SK-N-SH (cell line): ENCODE results near the gene LY6G6D. TPM values are rescaled to one million over a fixed set of nuclear protein-coding genes. Genes with fewer than 3 reads are reported as not detected.

Experiments used
- CTCF ChIA-PET: fragments of 300-600, 350-600 bp; formaldehyde crosslinking; extraction: SDS; loops from one replicate; lab custom pipeline; 2021; lab: Yijun Ruan, JAX
- POLR2A ChIA-PET: fragments of 350-600 bp; sonication (Branson Sonifier 250); formaldehyde crosslinking; extraction: SDS; loops from one replicate; lab custom pipeline; 2020; ENCODE audit warnings: antibody characterized with exemption, inconsistent platforms; lab: Yijun Ruan, JAX
- DNase-seq: peaks from one replicate; pipeline ENCODE4 v3.0.0; 2012
- H2AFZ ChIP-seq: fragments of 200-600 bp; sonication (generic); 2 replicates; pipeline ENCODE4 v1.8.1; 2016; ENCODE audit warnings: antibody characterized with exemption, mild to moderate bottlenecking, low read depth
- H3F3A ChIP-seq: fragments of 200-600 bp; sonication (generic); replicated peaks from 2 replicates; pipeline ENCODE3; 2016; ENCODE audit warnings: antibody characterized with exemption, mild to moderate bottlenecking; ENCODE audit not compliant: insufficient read depth
- H3K27ac ChIP-seq, 2 experiments: fragments of 200-500 bp in 1 of 2; fragments of 200-600 bp in 1 of 2; sonication (Bioruptor generic) in 1 of 2; sonication (generic), shearing (Covaris generic) in 1 of 2; 2 replicates each; pipeline versions ENCODE4 v1.5.1 to v1.6.1; 2014 to 2016; ENCODE audit warnings: low read depth in 2 of 2, inconsistent platforms in 1 of 2, low read length in 1 of 2, mild to moderate bottlenecking in 1 of 2, mixed read lengths in 1 of 2
- H3K27me3 ChIP-seq: fragments of 200-600 bp; sonication (generic), shearing (Covaris generic); 2 replicates; pipeline ENCODE4 v1.6.1; 2016; ENCODE audit warnings: mixed run types; ENCODE audit not compliant: insufficient read depth
- H3K36me3 ChIP-seq, 2 experiments: fragments of 200-500 bp in 1 of 2; fragments of 200-600 bp in 1 of 2; sonication (Bioruptor generic) in 1 of 2; sonication (generic) in 1 of 2; replicated peaks in 1 of 2; 2 replicates each; pipeline versions ENCODE3 to v1.5.1; 2014 to 2016; ENCODE audit warnings: low read length in 1 of 2, mild to moderate bottlenecking in 1 of 2; ENCODE audit not compliant: insufficient read depth in 2 of 2, control insufficient read depth in 1 of 2
- H3K4me1 ChIP-seq, 2 experiments: fragments of 200-500 bp in 1 of 2; fragments of 200-600 bp in 1 of 2; sonication (Bioruptor generic) in 1 of 2; sonication (generic), shearing (Covaris generic) in 1 of 2; 2 replicates each; pipeline versions ENCODE4 v1.5.1 to v1.6.1; 2014 to 2016; ENCODE audit warnings: low read depth in 1 of 2, low read length in 1 of 2, mixed run types in 1 of 2; ENCODE audit not compliant: insufficient read depth in 2 of 2, control insufficient read depth in 1 of 2
- H3K4me2 ChIP-seq: fragments of 200-600 bp; sonication (generic), shearing (Covaris generic); 2 replicates; pipeline ENCODE4 v1.6.1; 2017; ENCODE audit warnings: mixed run types
- H3K4me3 ChIP-seq, 2 experiments: fragments of 200-500 bp in 1 of 2; fragments of 200-600 bp in 1 of 2; sonication (Bioruptor generic) in 1 of 2; sonication (generic), shearing (Covaris generic) in 1 of 2; 2 replicates each; pipeline versions ENCODE4 v1.5.1 to v1.8.1; 2014 to 2016; ENCODE audit warnings: low read depth in 2 of 2, inconsistent platforms in 1 of 2, low read length in 1 of 2, mild to moderate bottlenecking in 1 of 2, mixed read lengths in 1 of 2, moderate library complexity in 1 of 2
- H3K79me2 ChIP-seq: fragments of 200-600 bp; sonication (generic); 2 replicates; pipeline ENCODE4 v1.8.1; 2017; ENCODE audit warnings: mild to moderate bottlenecking; ENCODE audit not compliant: insufficient read depth
- H3K9ac ChIP-seq: fragments of 200-600 bp; sonication (generic); 2 replicates; pipeline ENCODE4 v1.6.1; 2017; ENCODE audit warnings: mixed run types
- H3K9me2 ChIP-seq: fragments of 200-600 bp; sonication (generic); 2 replicates; pipeline ENCODE4 v1.6.1; 2017; ENCODE audit warnings: mixed run types
- H3K9me3 ChIP-seq: fragments of 200-600 bp; sonication (generic); 2 replicates; pipeline ENCODE4 v1.6.1; 2017; ENCODE audit warnings: mixed run types, mild to moderate bottlenecking, moderate library complexity
- H4K20me1 ChIP-seq: fragments of 200-600 bp; sonication (generic); 2 replicates; pipeline ENCODE4 v1.6.1; 2017; ENCODE audit warnings: mild to moderate bottlenecking, mixed run types; ENCODE audit not compliant: insufficient read depth
- CHD2 ChIP-seq: fragments of 150-350 bp; IDR thresholded peaks from 2 replicates; pipeline ENCODE4 v1.6.1; 2018; ENCODE audit warnings: low read length; ENCODE audit not compliant: partially characterized antibody
- EP300 ChIP-seq, 2 experiments: IDR thresholded peaks; 2 replicates each; pipeline versions ENCODE4 v1.4.0 to v1.6.1; 2012; ENCODE audit warnings: borderline replicate concordance in 1 of 2, low read depth in 1 of 2, low read length in 1 of 2
- EZH2phosphoT487 ChIP-seq: fragments of 200-600 bp; sonication (generic); IDR thresholded peaks from 2 replicates; pipeline ENCODE4 v1.6.1; 2017; ENCODE audit warnings: low read depth, mixed run types, mild to moderate bottlenecking, antibody characterized with exemption, moderate library complexity, borderline replicate concordance
- FOXJ3 ChIP-seq: sonication (generic); formaldehyde crosslinking; IDR thresholded peaks from 2 replicates; pipeline ENCODE4 v1.5.1; 2020; ENCODE audit warnings: mild to moderate bottlenecking, missing genetic modification reagents
- MEF2A ChIP-seq: IDR thresholded peaks from 2 replicates; pipeline ENCODE4 v1.4.0; 2012; ENCODE audit warnings: low read depth, borderline replicate concordance
- NRF1 ChIP-seq: IDR thresholded peaks from 2 replicates; pipeline ENCODE4 v1.6.1; 2012; ENCODE audit warnings: low read depth, mild to moderate bottlenecking, low read length
- POLR2AphosphoS5 ChIP-seq: IDR thresholded peaks from 2 replicates; pipeline ENCODE4 v1.6.1; 2012; ENCODE audit warnings: low read depth, low read length
- RFX5 ChIP-seq: IDR thresholded peaks from 2 replicates; pipeline ENCODE4 v1.6.1; 2012; ENCODE audit warnings: mild to moderate bottlenecking, improper control_type of control experiment, low read length
- SMC3 ChIP-seq: IDR thresholded peaks from 2 replicates; pipeline ENCODE4 v1.6.1; 2012; ENCODE audit warnings: low read depth, low read length, improper control_type of control experiment
- TAF1 ChIP-seq: IDR thresholded peaks from 2 replicates; pipeline ENCODE4 v1.6.1; 2012; ENCODE audit warnings: low read depth, mild to moderate bottlenecking, low read length, moderate library complexity, borderline replicate concordance
- TEAD4 ChIP-seq: IDR thresholded peaks from 2 replicates; pipeline ENCODE4 v1.4.0; 2012; ENCODE audit warnings: mild to moderate bottlenecking, borderline replicate concordance; ENCODE audit not compliant: insufficient read depth
- YY1 ChIP-seq: IDR thresholded peaks from 2 replicates; pipeline ENCODE4 v1.4.0; 2012; ENCODE audit warnings: low read depth, mild to moderate bottlenecking
- WGBS: methylation state at CpG from one replicate; pipeline ENCODE4 v1.1.6; 2017; ENCODE audit warnings: low lambda C conversion rate; 5-methylcytosine and 5-hydroxymethylcytosine counted together
- polyA plus RNA-seq, 3 experiments: library from polyadenylated mRNA; depleted of rRNA; stranded (reverse); fragments of >200 nt; gene quantifications; 2 replicates each; pipeline ENCODE4 v1.2.3, GENCODE V29; 2012
- TF ChIP-seq, protein P1 (sequence below): fragments of 150-350 bp; IDR thresholded peaks from 2 replicates; pipeline ENCODE4 v1.6.1; 2016; ENCODE audit warnings: mild to moderate bottlenecking, low read depth, low read length
- TF ChIP-seq, protein P2 (sequence below): fragments of 150-350 bp; IDR thresholded peaks from 2 replicates; pipeline ENCODE4 v1.6.1; 2017; ENCODE audit warnings: antibody characterized with exemption, low read length, low read depth, borderline replicate concordance
- TF ChIP-seq, protein P3 (sequence below): IDR thresholded peaks from 2 replicates; pipeline ENCODE4 v1.4.0; 2012; ENCODE audit warnings: low read depth, borderline replicate concordance
- TF ChIP-seq, protein P4 (sequence below): IDR thresholded peaks from 2 replicates; pipeline ENCODE4 v1.4.0; 2012; ENCODE audit warnings: low read depth, borderline replicate concordance
- TF ChIP-seq, protein P5 (sequence below): IDR thresholded peaks from 2 replicates; pipeline ENCODE4 v1.4.0; 2012; ENCODE audit warnings: low read depth

LY6G6D gene
- polyA plus RNA-seq, 1 of the 3 experiments (the other 2 are of a cell fraction) = not detected

DNA sequence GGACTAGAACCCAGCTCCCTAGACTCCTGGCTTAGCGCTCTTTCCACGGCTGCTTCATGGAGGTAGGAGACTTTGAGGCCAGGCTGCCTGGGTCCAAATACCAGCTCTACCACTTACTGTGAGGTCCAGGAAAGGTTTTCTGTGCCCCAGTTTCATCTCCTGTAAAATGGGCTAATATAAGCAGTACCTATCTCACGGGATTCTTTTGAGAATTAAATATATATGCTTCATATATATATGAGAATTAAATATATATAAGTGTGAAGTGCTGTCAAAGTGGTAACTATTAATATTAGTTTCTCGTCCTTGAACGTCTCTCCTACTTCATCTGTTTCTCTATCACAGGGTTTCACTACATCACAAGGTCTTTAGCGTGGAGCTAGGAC lies 24.1 kb upstream of the LY6G6D start:
- DNase-seq = no peak
- no peak overlapping the region for H3K27ac ChIP-seq
- H3K9me3 ChIP-seq = no peaks in the 10 kb centered on the region
- WGBS = 97% methylated on average over 6 of the region's 6 CpGs
- ChIA-PET CTCF (interaction anchor here (1.1 to 4.5 kb wide), 6 partner anchors 9 to 139 kb away, joined by 4 to 29 read pairs (median 7); partner anchors contain the start of genes C6orf47, LY6G5C and VARS1), POLR2A (no interaction called here)
- H4K20me1 ChIP-seq = no peaks in the 10 kb centered on the region
- no peak overlapping the region for H3K4me3 ChIP-seq
- TF ChIP-seq, protein P1, sequence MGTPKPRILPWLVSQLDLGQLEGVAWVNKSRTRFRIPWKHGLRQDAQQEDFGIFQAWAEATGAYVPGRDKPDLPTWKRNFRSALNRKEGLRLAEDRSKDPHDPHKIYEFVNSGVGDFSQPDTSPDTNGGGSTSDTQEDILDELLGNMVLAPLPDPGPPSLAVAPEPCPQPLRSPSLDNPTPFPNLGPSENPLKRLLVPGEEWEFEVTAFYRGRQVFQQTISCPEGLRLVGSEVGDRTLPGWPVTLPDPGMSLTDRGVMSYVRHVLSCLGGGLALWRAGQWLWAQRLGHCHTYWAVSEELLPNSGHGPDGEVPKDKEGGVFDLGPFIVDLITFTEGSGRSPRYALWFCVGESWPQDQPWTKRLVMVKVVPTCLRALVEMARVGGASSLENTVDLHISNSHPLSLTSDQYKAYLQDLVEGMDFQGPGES = no peak
- TF ChIP-seq NRF1 = no peak
- H2AFZ ChIP-seq = no peak overlapping the region
- H3K4me2 ChIP-seq = no peak overlapping the region
- no peaks in the 10 kb centered on the region for H3K79me2 ChIP-seq
- H3K27me3 ChIP-seq = no peaks in the 10 kb centered on the region
- H3K9ac ChIP-seq = no peak overlapping the region
- H3K9me2 ChIP-seq = no peaks in the 10 kb centered on the region
- H3F3A ChIP-seq = no peaks in the 10 kb centered on the region
- no peaks in the 10 kb centered on the region for H3K4me1 ChIP-seq
- peaks cover 18 to 56% of the 10 kb centered on the region in 2 experiments for H3K36me3 ChIP-seq

DNA sequence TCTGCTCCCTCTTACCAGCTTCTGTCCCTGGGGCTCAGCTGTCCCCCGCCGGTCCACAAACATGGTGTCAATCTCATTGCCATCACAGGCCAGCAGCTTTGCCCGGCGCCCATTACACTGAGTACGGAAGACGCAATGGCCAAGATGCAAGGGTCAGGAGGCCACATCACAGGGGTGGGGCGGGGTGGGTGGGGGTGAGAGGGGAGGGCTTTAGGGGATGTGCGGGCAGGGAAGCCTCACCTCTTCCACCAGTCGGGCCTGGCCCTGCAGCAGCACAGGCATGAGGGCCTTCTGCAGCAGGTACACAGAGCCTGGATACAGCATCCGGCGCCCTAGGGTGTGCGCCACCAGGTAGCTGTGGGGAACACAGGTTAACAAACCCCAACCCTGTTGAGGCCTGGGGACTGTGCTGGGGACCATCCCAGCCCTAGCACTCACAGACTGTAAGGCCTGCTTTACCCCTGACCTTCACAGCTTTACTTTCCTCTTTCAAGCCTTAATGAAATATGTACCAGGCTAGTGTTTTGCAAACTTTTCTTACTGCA lies 23.5 kb upstream of the LY6G6D start:
- H3K9ac ChIP-seq = no peak overlapping the region
- CTCF ChIA-PET = interaction anchor here (1.2 to 4.5 kb wide), 4 partner anchors 8 to 139 kb away, joined by 3 to 29 read pairs (median 8); partner anchors contain the start of gene LY6G5C

DNA sequence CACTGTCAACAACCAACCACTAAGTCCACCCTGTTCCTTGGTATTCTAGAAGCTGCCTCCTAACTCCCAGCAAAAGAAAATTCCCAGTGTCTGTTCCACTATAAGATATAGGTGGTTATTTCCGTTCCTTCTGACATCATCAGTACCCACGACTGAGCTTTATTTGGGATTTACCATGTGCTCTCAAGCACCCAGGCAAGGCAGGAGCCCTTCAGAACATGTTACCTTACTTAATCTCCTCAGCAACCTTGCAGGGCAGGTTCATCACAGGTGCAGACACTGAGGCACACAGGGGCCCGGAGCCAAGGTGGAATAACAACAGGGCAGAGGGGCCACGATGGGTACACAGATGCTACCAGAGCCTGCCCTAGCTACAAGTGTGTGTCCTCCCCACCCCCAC lies 22.8 kb upstream of the LY6G6D start:
- H3K4me1 ChIP-seq = no peaks in the 10 kb centered on the region
- H3K9me3 ChIP-seq = no peaks in the 10 kb centered on the region
- H3K4me2 ChIP-seq = no peak overlapping the region
- H3K9me2 ChIP-seq = no peaks in the 10 kb centered on the region
- peaks cover 22 to 53% of the 10 kb centered on the region in 2 experiments for H3K36me3 ChIP-seq
- no peak overlapping the region for H2AFZ ChIP-seq
- no peaks in the 10 kb centered on the region for H3K79me2 ChIP-seq
- H3K4me3 ChIP-seq = no peak overlapping the region
- DNase-seq = no peak
- H3K9ac ChIP-seq = no peak overlapping the region
- no peaks in the 10 kb centered on the region for H3F3A ChIP-seq
- no peak overlapping the region for H3K27ac ChIP-seq
- WGBS = 93% methylated on average over 4 of the region's 4 CpGs
- ChIA-PET CTCF (interaction anchor here (1.2 to 4.5 kb wide), 3 partner anchors 12 to 138 kb away, joined by 3 to 29 read pairs (median 8); partner anchors contain the start of gene LY6G5C), POLR2A (no interaction called here)
- H4K20me1 ChIP-seq = no peaks in the 10 kb centered on the region
- no peaks in the 10 kb centered on the region for H3K27me3 ChIP-seq
- TF ChIP-seq NRF1 = no peak
- TF ChIP-seq, protein P2, sequence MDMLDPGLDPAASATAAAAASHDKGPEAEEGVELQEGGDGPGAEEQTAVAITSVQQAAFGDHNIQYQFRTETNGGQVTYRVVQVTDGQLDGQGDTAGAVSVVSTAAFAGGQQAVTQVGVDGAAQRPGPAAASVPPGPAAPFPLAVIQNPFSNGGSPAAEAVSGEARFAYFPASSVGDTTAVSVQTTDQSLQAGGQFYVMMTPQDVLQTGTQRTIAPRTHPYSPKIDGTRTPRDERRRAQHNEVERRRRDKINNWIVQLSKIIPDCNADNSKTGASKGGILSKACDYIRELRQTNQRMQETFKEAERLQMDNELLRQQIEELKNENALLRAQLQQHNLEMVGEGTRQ = no peak
- TF ChIP-seq MEF2A = no peak
- TF ChIP-seq, protein P3, sequence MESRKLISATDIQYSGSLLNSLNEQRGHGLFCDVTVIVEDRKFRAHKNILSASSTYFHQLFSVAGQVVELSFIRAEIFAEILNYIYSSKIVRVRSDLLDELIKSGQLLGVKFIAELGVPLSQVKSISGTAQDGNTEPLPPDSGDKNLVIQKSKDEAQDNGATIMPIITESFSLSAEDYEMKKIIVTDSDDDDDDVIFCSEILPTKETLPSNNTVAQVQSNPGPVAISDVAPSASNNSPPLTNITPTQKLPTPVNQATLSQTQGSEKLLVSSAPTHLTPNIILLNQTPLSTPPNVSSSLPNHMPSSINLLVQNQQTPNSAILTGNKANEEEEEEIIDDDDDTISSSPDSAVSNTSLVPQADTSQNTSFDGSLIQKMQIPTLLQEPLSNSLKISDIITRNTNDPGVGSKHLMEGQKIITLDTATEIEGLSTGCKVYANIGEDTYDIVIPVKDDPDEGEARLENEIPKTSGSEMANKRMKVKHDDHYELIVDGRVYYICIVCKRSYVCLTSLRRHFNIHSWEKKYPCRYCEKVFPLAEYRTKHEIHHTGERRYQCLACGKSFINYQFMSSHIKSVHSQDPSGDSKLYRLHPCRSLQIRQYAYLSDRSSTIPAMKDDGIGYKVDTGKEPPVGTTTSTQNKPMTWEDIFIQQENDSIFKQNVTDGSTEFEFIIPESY = no peak
- no peak for TF ChIP-seq TEAD4
- TF ChIP-seq SMC3 = no peak
- TF ChIP-seq, protein P4, sequence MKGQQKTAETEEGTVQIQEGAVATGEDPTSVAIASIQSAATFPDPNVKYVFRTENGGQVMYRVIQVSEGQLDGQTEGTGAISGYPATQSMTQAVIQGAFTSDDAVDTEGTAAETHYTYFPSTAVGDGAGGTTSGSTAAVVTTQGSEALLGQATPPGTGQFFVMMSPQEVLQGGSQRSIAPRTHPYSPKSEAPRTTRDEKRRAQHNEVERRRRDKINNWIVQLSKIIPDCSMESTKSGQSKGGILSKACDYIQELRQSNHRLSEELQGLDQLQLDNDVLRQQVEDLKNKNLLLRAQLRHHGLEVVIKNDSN = no peak
- TF ChIP-seq, protein P5, sequence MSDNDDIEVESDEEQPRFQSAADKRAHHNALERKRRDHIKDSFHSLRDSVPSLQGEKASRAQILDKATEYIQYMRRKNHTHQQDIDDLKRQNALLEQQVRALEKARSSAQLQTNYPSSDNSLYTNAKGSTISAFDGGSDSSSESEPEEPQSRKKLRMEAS = no peak
- no peak for TF ChIP-seq CHD2
- TF ChIP-seq EZH2phosphoT487 = no peak
- TF ChIP-seq POLR2AphosphoS5 = no peak
- no peak for TF ChIP-seq RFX5
- TF ChIP-seq TAF1 = no peak

More for the DNA sequence above, 23.5 kb upstream of the LY6G6D start:
- Histone ChIP-seq H3K27ac (no peak overlapping the region), H3F3A (no peaks in the 10 kb centered on the region), H3K4me1 (no peaks in the 10 kb centered on the region), H2AFZ (no peak overlapping the region), H3K27me3 (no peaks in the 10 kb centered on the region), H3K4me2 (no peak overlapping the region), H3K9me2 (no peaks in the 10 kb centered on the region), H4K20me1 (no peaks in the 10 kb centered on the region), H3K36me3 (peaks cover 22 to 53% of the 10 kb centered on the region in 2 experiments), H3K9me3 (no peaks in the 10 kb centered on the region), H3K4me3 (no peak overlapping the region), H3K79me2 (no peaks in the 10 kb centered on the region)
- POLR2A ChIA-PET = no interaction called here
- no peak for TF ChIP-seq RFX5
- no peak for TF ChIP-seq YY1
- TF ChIP-seq EP300 (IDR thresholded peaks at IDR 0.05; ENCODE audit: borderline replicate concordance in 1 of 2, low read depth in 1 of 2, low read length in 1 of 2) = no peak
- TF ChIP-seq FOXJ3 (CRISPR knock-in tag) = no peak
- no peak for DNase-seq
- 97% methylated on average over 9 of the region's 12 CpGs for WGBS
